NCI-H146 (cell line): Measurements from ENCODE around the gene BMP4.

Source experiments
- DNase-seq: peaks from one replicate; lab custom pipeline; 2025; lab: John Stamatoyannopoulos, UW

Gene BMP4

GRCh38 chr14:53963320-53964227, 6.9 kb upstream of the BMP4 start:
- no peak for DNase-seq

- no peak for DNase-seq
These were observed 6.3 kb upstream of the BMP4 start for GRCh38 chr14:53962953-53963319.

DNA sequence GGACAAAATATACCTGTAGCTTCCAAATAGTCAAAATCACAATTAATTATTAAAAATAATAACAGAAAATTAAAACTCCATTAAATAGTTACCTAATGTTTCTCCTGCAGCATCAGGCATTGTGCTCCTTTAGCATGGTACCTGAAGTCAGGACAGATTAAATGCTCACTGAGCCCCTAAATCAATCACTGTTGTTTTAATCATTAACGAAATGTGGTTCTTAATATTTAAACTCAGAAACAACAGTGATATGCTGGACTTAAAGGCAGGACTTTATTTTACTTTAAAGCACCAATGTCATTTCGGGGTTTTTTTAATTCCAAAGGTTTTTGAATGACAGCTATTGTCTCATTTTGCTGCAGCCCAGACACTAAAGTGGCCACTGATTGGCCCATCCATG, 2.0 kb upstream of the BMP4 start:
- no peak for DNase-seq

GRCh38 chr14:53957739-53958138, 1.1 kb upstream of the BMP4 start:
- no peak for DNase-seq

GRCh38 chr14:53955671-53956426, 776 bp downstream of the BMP4 start:
- no peak for DNase-seq

DNA sequence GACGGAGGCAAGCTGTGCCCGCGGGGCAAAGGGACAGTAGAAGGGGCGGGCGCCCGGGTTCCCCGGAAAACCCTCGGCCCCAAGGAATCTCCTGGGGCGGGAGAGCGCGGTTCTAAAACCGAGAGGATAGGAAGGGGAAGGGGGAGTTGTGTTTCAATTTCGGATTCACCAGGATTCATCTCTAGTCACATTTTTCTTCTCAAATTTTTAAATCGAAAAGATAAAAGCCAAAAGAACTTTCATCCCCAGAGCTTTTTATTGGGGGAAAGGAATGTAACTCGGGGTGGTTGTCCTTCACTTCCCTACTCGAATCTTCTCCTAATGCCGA, 1.4 kb downstream of the BMP4 start:
- DNase-seq: no peak

GRCh38 chr14:53954551-53955228, 1.9 kb downstream of the BMP4 start:
- no peak for DNase-seq

DNA sequence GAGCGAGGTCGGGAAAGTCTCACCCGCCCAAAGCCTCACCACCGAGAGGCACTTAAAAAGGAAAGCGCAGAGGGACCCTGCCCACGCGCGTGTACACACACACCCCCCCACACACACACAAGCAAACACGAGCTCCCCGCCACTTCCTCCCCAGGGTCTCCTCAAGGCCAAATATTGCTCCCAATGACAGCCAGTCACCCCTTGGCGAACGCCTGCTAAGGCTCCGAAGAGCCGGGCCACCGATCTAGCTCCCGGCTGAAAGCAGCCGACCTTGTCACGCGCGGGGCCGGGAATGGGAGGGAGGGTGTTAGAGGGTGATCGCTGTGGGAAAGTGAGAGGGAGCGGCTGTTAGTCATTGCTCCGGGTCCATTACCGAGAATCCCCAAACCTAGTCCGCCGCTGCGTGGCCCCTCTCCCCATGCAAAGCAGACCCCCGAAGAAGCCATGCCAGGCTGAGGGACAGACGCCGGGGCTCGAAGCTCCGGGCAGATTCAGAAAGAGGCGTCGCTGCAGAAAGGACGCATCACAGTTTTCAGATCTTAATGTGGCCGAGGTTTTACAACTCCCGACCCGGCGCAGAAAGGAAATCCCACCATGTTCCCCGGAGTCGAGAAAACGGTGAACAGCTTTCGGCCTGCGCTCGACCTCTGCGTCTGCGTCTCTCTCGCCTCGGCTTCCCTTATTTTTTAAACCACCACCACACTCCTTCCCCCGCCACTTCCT, 2.6 kb downstream of the BMP4 start:
- DNase-seq: no peak

GRCh38 chr14:53953002-53953827, 3.4 kb downstream of the BMP4 start:
- peak; percentile 15 for DNase-seq

DNA sequence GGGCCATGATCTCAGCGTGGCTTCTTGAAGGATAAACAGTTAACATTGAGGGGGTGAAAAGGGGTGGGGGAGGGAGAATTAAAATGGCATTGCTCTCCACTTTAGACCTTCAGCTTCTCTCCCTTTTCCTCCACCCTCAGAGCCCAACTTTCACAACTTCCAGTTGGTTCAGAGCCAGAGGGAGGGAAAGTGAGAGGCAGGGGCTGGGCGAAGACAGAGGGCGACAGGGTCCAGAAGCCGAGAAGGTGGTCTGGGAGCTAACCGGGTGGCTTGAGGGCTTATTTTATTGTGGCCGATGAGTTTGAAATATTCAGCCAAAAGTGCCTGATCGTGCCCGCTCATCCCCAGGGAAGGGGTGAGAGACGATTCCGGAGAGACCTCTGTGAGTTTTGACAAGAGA, 4.1 kb downstream of the BMP4 start:
- DNase-seq: no peak

DNA sequence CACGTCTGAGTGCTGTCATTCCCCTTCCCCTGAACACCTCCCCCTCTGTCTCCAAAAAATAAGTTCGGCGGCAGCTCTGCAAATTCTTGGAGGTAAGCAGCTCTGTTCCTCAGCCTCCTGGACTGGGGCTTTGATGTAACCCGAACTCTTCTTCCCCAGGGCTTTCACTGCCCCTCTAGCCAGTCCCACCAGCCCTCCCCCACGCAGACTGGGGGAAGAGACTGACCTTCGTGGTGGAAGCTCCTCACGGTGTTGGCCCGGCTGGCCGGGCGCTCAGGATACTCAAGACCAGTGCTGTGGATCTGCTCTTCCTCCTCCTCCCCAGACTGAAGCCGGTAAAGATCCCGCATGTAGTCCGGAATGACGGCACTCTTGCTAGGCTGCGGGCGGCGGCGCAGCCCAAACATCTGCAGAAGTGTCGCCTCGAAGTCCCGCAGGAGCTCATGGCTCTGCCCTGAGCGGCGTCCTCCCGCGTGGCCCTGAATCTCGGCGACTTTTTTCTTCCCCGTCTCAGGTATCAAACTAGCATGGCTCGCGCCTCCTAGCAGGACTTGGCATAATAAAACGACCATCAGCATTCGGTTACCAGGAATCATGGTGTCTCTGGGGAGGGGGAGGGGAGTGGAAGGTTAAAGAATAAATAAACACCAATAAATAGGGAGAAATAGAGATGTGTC, 4.9 kb downstream of the BMP4 start:
- DNase-seq: no peak

GRCh38 chr14:53951243-53951626, 5.4 kb downstream of the BMP4 start:
- DNase-seq: no peak

- no peak for DNase-seq
These were observed 6.4 kb downstream of the BMP4 start for GRCh38 chr14:53950031-53950793.

DNA sequence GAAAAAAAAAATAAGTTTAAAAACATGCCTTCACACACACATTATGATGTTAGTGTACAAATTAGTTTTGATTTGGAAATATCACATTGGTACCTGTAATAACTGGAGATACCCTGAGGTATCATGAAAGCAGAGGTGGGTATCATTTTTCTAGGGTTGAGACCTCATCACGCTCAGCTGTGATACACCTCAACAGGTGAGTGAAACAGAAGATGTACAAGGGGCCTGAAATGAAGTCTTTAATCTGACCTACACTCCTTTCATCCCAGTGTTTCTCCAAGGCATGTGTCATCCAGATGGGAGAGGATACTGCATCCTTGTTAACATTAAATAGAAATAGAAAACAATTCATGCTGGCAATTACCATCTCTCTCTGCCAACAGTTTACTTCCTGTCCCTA, 7.4 kb downstream of the BMP4 start:
- no peak for DNase-seq

GRCh38 chr14:53948205-53948884, 8.3 kb downstream of the BMP4 start:
- no peak for DNase-seq

DNA sequence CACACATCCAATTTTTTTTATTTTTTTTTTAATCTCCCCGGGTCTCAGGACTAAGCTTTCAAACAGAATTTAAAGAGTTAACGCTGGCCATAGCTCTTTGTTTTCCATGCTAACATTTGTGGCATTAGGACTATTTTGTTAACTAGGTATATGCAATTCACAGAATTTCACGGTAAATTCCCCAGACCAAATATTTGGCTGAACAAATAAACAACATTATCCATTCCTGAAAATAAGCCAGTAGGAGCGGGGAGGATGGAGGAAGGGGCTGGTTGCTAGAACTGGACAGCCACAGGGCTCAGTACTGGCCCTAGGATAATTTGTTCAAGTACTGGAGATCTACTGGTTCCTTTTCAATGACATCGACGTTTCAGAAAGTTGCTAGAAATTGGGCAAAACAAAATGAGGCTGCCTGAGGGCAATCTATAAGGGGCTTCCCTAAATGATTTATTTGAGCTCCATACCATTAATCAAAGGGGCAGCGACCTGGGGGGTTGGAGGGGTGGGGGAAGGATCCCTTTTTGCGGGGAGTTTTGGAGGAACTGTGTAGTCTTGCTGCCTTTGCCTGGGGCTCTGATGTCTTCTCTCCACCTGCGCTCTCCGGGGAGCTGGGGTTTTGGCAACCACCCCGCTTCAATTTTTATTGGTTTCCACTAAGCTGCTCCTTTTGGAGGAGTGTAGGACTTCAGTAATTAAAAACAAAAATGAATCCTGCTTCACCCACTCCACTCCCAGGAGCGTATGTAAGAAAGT, 9.0 kb downstream of the BMP4 start:
- no peak for DNase-seq

- DNase-seq: no peak
These were observed 9.6 kb downstream of the BMP4 start for GRCh38 chr14:53947094-53947445.

- no peak for DNase-seq
These were observed 10.1 kb downstream of the BMP4 start for GRCh38 chr14:53946404-53947093.
